Skin of body (tissue), 2 donors: ENCODE measurements around the gene CABP2. TPM values are rescaled to one million over a fixed set of nuclear protein-coding genes. Genes with fewer than 3 reads are reported as not detected.

Experiments used
- DNase-seq: peaks from one replicate; lab custom pipeline; 2025; lab: John Stamatoyannopoulos, UW
- total RNA-seq: library from RNA; depleted of rRNA; stranded (reverse); fragments of >200 nt; gene quantifications from one replicate; pipeline ENCODE4 v1.2.3, GENCODE V29; 2014

CABP2 gene
- total RNA-seq, 1 donor from 2014 or later = not detected

DNA sequence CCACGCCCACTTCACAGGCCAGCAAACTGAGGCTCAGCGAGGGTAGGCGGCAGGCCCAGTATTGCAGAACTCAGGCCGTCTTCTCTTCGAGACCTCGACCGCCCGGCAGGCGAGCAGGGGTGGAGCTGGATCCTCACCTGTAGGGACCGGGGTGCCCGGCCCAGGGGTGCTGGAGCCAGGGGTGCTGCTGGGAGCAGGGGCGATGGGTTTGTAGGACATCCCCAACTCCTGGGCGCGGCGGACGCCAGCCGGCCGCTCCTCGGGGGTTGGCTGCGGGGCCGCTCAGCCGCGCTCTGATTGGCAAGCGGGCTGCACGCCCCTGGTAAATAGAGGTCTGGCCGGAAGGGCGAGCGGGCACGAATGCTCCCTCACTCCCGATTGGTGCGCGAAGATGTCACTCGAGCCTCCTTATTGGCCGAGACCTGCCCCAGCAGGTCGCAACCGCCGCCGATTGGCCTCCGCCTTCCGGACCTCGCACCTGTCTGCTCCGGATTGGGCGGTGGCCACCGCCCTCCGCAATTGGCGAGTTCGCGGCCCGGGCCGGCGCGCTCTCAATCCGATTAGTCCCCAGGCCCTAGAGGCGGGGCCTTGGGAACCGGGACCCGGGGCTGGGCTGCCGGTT lies 15.3 kb downstream of the CABP2 start, which contains the start of gene CDK2AP2:
TSS of gene CDK2AP2 (minus strand) at position 299 of the 622 bp plus-strand sequence. CDS start at position 219, 80 bp downstream.
- DNase-seq = peak; percentile 88

DNA sequence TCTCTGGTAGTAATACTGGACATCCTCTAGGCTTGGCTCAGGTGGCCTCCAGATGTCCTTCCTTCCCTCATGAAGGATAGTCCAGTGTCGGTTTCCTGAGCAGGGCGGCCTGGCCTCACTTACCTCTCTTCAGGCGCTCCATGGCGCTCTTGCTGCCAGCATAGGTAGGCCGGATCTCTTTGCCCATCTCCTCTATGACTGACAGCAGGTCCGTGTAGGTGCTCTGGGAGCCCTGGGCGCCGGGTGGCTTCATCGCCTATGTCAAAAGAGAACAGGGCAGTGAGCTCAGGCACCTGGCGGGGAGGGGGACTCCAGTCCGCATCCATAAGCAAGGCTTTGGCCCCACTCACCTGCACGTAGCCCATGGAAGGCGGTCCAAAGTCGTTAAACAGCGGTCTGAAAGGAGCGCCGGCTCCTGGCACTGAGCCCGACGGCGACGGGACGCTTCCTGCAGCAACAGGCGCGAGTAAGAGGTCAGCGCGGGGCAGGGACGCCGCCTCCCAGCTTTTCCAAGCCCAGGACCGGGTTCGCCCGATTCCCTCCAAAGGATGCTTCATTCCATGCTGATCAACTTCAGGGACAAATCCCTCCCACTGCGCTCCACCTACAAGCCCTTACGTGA lies 15.9 kb downstream of the CABP2 start:
- no peak for DNase-seq

DNA sequence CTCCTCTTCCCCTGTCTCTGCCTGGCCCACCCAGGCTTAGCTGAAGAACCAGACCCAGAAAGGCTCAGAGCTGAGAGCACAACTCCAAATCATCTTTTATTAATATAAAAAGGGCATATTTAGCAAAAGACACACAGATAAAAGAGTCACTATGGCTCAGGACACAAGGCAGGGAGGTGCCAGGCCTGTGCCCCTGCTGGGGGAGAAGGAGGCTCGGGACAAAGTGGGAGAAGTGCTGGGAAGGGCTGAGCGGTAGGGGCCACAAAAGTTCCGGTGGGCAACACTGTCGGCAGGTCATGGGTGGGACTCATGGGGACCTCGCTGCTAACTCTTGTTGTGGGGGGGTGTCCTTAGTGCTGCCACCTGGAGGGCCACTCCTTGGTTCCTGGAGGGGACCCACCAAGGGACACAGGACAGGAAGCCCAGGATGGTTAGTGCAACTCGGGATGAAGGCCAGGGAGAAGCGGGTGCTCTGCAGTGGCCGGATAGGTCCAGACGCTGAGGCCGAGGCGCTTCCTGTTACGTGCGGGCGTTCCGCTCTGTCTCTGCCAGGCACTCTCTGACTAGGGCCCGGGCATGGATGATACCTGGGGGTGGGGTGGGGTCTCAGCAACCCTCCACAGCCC lies 16.7 kb downstream of the CABP2 start:
- DNase-seq = no peak

DNA sequence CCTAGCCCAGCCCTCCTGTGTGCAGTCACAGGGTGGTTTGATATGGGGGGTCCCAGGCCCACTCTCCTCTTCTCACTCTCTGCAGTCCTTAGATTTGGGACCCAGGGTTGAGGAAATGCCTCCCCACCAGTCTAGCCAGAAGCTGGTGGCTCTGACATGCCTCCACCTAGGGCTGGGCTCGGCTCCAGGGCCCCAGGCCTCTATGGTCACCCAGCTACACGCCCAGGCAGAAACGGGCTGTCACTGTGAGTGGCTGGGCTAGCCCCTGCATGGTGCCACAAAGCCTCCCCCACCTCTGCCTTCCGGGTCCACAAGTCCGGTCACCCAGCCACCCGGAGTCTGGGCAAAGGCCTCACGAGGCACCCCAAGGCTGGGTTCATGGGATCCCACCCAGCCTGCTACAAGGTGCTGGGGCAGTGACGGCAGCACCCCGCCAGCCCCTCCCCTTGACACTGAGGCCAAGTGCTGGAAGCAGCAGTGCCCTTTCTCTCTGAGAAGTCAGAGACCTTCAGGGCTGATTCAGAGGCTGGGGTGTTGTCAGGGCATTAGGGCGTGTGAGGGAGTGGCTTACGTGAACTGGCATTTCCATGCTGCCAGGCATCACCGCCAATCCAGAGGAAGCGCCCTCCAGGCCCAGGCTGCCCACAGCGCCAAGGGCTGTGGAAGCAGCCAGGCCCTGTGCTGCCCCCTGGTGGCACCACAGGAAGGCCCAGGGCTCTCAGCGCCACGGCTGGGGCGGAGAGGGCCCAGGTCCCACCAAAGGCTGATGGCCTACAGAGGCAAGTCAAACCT lies 17.4 kb downstream of the CABP2 start:
- peak; percentile 47 for DNase-seq

DNA sequence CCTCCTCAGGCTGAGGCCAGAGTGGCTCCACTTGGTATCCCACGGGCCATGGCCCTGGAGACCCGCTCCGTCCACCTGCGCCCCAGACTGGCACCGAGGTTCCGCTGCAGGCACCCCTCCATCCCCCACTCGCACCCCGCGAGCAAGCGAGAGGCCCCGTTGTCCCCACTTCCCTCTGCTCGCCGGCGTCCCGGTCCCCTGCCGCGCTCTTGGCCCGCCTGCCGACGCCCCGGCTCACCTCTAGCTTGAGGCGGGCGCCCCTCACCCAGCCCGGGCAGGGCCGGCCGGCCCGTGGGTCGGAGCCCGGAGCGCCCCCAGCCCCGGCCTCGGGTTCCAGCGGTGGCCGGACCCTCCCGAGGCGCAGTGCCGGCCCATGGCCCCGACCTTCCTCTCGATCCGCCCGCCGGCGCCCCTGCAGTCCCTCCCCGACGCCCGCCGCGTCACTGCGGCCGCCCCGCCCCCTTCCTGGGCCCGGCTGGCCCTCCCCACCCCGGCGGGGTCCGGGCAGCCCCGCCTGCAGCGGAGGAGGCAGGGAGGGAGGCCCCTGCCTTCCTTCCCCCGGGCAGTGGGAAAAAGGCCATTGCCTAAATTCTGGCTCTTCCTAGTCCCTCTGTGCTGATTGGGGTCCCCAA lies 18.2 kb downstream of the CABP2 start, which contains the start of gene PITPNM1:
TSS of gene PITPNM1 (minus strand) at position 414 of the 632 bp plus-strand sequence. CDS start 1,183 bp downstream, outside the sequence.
- DNase-seq = no peak

DNA sequence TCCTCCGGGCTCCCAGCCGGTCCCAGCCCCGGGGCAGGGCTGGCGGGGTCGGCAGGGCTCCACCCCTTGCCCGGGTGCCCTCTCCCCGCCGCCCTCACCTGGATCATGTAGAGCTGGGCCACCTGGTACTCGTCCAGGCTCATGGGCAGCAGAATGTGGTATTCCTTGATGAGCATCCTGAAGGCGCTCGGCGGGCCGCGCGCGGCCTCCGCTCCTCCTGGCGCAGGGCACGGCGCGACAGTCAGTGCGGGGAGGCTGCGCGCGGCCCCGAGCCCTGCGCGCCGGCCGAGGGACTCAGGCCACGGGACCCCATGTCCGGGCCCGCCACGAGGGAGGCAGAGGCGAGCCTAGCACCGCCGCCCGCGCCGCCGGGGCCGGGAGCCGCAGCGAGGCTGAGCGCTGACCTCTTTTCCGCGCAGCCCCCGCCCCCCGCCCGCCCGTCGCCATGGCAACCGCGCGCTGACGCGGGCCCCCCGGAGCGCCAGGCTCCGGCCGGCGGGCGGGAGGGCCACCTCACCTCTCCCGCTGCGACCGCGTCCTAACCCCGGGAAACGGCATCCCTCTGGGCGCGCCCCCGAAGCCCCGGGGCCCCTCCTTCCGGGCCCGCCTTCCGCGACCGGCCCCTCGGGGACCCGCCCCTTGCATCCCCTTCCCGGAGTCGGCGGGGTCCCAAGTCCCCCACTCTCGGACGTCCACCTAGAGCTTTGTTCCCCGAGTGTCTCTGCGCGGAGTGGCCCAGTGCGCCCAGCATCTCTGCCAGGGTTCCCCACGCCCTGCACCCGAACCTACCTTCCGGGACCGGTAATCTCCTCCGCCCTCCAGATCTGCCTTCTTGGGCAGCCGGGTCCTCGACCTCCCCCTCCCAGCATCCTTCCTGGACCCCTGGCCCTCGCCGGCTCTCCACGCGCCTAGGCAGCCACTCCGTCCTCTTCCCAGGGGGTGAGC lies 19.0 kb downstream of the CABP2 start:
- DNase-seq = no peak

DNA sequence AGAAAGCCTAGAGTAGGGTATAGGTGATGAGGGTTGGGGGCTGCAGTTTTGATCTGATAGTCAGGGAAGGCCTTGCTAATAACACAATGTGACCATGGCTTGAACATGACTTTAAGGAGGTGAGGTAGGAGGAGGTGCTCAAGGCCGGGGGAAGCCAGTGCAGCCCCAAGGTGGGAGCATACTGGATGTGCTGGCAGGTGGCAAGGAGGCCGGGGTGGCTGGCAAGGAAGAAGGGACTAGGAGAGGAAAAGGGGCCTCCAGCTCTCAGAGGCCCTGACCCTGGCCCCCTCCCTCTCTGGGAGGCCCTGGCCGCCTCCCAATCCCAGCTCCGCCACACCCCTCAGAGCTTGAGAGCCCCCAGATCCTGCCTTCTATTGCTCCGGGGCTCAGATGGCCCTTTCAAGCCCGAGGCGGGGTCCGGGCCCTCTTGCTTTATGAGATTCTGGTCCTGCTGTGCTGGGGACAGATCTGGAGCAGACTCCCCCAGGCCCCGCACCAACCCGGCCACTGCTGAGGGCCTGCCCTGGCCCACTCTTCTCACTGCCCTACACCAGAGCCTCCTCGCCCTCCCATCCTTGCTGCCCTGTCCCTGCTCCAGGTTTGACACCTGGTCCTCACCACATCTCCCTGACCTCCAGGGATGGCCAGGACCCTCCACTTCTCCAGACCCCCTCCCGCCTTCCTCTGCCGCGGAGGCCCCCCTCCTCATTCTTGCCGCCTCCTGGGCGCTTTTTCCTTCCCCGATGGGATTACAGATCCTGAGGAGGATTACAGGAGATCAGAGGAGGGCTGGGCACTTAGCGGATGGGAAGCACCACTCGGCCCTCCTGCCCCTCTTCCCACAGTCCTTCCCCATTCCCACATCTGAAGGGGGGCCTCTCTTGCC lies 19.9 kb downstream of the CABP2 start:
- DNase-seq = no peak

DNA sequence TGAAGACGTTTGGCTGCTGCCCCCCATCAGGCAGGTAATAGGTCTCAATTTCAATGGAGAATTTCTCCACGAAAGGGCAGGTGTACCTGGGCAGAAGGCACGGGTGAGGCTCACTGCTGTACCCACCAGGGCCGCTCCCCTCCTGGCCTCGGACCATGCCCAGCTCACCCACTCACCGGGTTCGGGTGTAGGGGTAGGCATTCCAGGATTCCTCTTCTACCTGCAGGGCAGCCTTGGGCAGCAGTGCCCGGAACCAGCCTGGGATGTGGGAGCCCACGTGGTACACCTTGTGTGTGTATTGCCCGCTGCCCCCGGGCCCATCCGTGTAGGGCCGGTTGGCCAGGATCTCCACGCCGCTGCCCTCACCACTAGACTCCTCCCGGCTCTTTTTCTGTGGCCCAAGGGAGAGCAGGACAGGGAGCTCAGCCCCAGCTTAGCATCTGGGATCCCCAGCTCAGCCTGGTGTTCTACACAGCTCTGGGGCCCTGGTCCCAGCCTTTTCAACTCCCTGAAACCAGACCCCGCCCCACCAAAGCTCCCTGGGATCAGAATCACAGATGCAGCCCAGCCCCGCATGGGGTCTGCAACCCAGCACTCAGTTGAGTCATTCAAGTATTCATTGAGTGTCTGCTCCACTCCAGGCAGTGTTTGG lies 20.8 kb downstream of the CABP2 start:
- DNase-seq = no peak

DNA sequence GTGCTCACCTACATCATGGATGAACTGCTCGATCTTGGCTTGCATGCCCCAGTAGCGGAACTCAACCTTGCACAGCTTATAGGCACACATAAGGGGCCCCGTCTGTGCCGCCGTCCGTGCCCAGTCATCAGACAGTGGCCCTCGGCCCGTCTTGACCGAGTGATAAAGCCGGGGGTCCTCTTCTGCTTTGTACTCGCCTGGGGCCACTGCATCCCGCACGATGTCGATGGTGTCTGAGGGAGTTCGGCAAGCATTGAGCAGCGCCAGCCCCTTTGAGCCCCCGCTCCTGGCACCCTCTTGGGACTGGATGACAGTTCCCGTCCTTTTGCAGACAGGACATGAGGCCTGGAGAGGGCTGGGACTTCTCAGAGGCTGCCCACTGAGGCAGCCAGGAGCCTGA lies 21.4 kb downstream of the CABP2 start:
- DNase-seq = no peak

DNA sequence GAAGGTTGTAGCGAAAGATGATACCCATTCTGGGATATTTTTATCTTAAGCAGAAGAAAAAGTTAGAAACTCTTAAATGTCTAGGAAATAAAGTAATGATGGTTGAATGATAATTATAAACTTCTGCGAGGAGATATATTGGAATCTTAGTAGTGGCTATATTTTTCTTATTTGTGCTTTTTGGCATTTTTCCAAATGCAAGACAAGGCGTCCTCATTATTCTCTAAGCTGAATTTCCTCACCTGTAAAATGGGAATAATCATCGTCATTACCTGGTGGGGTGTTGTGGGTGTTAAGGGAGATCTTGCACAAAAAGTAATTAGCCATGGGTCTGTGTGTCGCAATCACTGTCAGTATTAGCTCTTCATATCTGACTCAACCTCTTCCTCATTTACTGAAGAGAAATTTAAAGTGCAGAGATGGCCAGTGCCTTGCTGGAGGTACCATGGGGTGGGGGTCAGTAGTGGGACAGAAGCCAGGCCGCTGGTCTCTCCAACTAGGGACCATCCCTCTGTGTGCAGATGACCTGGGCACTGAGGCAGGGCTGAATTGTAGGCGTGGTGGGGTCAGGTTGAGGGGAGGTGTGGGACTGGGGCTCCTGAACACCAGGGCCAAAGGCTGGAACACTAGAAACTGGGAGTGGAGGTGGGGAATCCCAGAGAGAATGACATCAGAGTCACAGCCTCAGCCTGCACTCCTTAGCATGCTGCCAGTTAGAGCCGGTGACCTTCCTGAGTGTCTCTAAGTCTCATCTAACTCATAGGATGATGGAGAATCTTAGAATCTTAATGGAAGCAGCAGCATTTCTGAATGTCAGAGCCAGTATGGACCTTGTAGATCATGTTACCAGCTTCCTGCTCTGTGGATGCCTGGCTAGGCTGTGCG lies 22.2 kb downstream of the CABP2 start:
- DNase-seq = no peak

DNA sequence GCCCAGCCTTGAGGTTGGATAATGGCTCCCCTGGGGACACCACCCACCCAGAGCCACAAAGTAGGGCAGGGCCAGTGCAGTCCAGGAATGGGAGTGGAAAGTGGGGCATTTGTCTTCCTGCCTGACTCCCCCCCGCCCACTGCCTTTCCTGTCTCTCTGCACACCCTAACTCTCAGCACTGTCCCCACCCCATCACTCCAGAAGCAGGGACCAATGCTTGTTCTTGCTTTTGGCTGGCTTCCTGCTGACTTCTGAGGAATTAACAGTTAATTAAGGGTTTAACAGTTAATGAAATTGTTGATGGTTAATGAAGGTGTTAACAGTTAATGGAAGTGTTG lies 22.8 kb downstream of the CABP2 start:
- no peak for DNase-seq

DNA sequence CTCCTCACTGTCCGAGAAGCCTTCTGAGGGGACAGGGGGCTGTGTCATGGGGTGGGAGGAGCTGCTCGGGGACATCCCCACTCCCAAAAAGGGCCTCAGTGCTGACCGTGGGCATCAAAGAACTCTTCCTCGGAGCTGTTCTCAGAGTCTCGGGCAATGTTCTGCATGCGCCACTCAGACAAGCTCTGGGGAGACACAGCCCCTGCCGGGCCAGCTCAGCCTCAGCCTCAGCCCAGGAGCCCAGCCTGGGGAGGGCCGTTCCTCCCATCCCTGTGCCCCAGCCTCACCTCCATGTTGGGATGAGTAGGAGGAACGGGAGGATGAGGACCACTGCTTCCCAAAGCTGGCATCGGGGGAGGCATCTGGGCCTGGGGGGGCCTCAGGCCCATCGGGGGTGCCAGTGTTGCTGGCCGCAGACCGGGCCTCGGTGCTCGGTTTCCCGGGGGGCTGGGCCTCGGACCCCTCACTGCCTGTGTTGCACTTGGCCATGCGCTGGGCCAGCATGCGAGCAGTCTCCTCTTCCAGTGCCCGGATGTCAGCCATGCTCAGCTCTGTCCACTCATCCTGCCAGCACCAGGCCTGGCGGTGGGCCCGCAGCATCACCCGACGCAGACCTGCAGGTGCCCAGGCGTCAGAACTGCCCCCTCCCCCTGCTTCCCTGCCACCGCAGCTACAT lies 23.3 kb downstream of the CABP2 start:
- no peak for DNase-seq

DNA sequence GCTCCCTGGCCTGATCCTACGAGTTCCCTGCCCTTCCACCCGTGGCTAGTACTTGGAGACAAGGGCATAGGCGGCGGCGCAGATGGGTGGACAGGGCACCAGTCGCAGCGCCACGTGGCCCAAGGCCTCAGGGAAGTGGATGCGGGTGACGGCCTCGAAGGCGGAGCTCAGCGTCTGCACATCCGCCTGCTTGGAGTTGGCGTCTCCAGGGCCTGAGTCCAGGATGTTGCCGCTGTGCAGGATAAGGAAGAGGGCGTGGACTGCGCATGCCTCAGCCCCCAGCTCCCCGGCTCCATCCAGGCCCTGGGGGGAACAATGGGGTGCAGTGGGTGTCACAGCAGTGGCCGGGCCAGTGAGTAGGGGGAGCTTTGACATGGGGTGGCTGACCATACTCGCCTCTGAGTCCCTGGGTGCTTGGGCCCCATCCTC lies 24.7 kb downstream of the CABP2 start:
- no peak for DNase-seq

DNA sequence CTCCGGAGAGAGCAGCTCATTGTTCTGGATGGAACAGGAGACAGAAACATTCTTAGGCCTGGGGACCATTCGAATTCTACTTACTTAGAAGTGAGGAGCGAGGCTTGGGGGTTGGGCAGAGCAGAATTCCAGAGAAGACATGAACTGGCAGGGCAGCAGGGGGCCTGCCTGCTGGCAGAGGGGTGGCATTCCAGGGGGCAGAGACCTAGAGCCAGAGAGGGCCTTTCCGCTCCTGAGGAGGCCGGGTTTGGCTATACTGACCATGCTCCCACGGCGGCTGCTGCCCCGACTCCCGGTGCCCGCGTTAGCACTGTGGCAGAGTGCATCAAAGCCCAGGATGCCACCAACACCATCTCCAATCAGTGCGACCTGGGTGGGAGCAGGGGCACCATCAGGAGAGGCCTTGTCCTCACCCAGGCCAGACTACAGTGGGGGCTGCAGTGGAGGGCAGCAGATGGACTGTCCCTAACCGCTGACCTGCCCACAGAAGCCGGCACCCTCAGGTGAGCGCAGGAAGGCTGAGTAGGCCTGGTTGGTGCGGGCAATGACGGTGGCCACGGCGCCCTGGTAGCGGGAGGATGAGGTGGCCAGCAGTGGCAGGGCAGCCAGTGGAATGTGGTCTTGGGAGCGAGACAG lies 25.5 kb downstream of the CABP2 start:
- no peak for DNase-seq

DNA sequence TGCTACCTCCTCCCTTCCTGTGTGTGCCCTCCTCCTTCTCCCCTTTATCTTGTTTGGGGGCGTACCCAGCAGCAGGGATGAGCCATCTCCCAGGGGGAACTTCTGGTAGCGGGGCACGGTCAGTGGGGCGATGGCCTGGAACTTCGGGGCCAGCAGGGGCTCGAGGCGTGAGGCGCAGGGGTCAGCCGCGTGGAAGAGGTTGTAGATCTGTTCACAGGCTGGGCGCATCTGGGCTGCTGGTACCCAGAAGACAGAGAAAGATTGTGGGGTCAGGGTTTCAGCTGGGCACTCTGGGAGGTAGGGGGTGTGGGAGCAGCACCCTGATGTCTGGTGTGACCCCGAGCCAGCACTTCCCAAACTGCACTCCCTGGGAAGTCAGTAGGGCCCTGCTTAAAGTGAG lies 27.1 kb downstream of the CABP2 start:
- no peak for DNase-seq

DNA sequence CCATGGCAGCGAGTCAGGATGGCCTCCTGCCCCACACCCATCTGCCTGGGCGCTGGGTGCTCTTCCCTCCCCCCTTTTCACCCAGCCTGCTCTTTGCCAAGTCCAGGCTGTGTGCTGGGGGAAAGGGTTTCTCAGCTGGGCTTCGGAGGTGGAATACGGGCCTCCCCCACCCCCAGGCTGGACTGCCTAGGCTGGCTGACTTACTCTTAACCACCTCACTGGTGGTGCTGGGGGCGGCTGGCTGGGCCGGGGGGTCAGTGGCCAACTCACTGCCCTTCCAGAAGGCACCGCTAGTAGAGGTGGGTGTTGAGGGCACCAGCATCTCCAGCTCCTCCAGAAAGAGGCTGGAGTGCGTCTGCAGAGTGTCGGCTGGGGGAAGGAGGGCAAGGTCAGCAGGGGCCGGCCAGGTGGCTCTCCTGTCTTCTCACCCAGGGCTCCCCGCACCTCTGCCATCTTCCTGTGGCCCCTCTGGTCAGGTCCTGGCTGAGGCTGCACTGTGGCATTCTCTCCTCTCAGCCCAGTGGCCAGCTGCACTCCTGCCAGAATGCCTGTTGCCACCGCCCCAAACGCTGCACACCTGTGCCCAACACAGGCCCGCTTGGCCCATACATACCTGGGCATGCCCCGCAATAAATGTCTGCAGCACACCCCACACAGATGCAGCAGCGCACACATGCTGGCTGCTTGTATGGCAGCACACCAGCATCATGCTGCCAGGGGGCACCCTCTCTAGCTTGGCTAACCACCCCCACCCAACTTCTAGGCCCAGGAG lies 27.8 kb downstream of the CABP2 start:
- DNase-seq = no peak
